ENCODE measurements around the gene MTHFSD. TPM values are rescaled to one million over a fixed set of nuclear protein-coding genes. Genes with fewer than 3 reads are reported as not detected.
A peak's percentile ranks its signal among the peaks of the same experiment; 100 is the strongest.

MTHFSD gene
- total and polyA plus RNA-seq, 9 donors = 9.9 to 15.4 (median 12.3) TPM

- H3K9me3 ChIP-seq (replicated peaks; ENCODE audit: control insufficient read depth, low read depth, low read length) = no peaks in the 10 kb centered on the region
- no peak for DNase-seq
- H3K27me3 ChIP-seq (ENCODE audit: control insufficient read depth, insufficient read depth, low read length) = peaks cover 90% of the 10 kb centered on the region
- H3K36me3 ChIP-seq (ENCODE audit: control insufficient read depth, insufficient read depth, low read length) = no peaks in the 10 kb centered on the region
- H3K4me3 ChIP-seq (ENCODE audit: low read length) = no peak overlapping the region
- H3K27ac ChIP-seq (ENCODE audit: low read length) = no peak overlapping the region
- peaks cover 26% of the 10 kb centered on the region for H3K4me1 ChIP-seq (ENCODE audit: control insufficient read depth, insufficient read depth, low read length)
- 7% methylated on average over 16 of the region's 29 CpGs for WGBS (ENCODE audit: insufficient coverage)
Measured at GRCh38 chr16:86512860-86513470, 42.1 kb downstream of the MTHFSD start.

GRCh38 chr16:86512301-86512859, 42.7 kb downstream of the MTHFSD start:
- peaks cover 26% of the 10 kb centered on the region for H3K4me1 ChIP-seq (ENCODE audit: control insufficient read depth, insufficient read depth, low read length)
- H3K27me3 ChIP-seq (ENCODE audit: control insufficient read depth, insufficient read depth, low read length) = peaks cover 90% of the 10 kb centered on the region
- no peak for DNase-seq
- 18% methylated on average over 15 of the region's 24 CpGs for WGBS (ENCODE audit: insufficient coverage)
- no peaks in the 10 kb centered on the region for H3K36me3 ChIP-seq (ENCODE audit: control insufficient read depth, insufficient read depth, low read length)
- no peak overlapping the region for H3K27ac ChIP-seq (ENCODE audit: low read length)
- H3K4me3 ChIP-seq (ENCODE audit: low read length) = no peak overlapping the region
- H3K9me3 ChIP-seq (replicated peaks; ENCODE audit: control insufficient read depth, low read depth, low read length) = no peaks in the 10 kb centered on the region

GRCh38 chr16:86511317-86512161, 43.5 kb downstream of the MTHFSD start:
- no peak for DNase-seq
- Histone ChIP-seq H3K27ac (ENCODE audit: low read length) (no peak overlapping the region), H3K27me3 (ENCODE audit: control insufficient read depth, insufficient read depth, low read length) (peaks cover 90% of the 10 kb centered on the region), H3K36me3 (ENCODE audit: control insufficient read depth, insufficient read depth, low read length) (no peaks in the 10 kb centered on the region), H3K9me3 (replicated peaks; ENCODE audit: control insufficient read depth, low read depth, low read length) (no peaks in the 10 kb centered on the region), H3K4me3 (ENCODE audit: low read length) (no peak overlapping the region), H3K4me1 (ENCODE audit: control insufficient read depth, insufficient read depth, low read length) (peaks cover 26% of the 10 kb centered on the region)
- WGBS (ENCODE audit: insufficient coverage) = 22% methylated on average over 35 of the region's 44 CpGs

- no peak within 1 kb of the TSS for H3K27ac ChIP-seq (ENCODE audit: low read length)
- H3K4me3 ChIP-seq (ENCODE audit: low read length) = peak within 1 kb of the TSS; percentile 36
- H3K36me3 ChIP-seq (ENCODE audit: control insufficient read depth, insufficient read depth, low read length) = no peaks in the 10 kb centered on the region
- H3K9me3 ChIP-seq (replicated peaks; ENCODE audit: control insufficient read depth, low read depth, low read length) = no peaks in the 10 kb centered on the region
- WGBS (ENCODE audit: insufficient coverage) = under 1% methylated on average over 83 of the region's 89 CpGs
- H3K4me1 ChIP-seq (ENCODE audit: control insufficient read depth, insufficient read depth, low read length) = peaks cover 21% of the 10 kb centered on the region
- no peak for DNase-seq
- peaks cover 90% of the 10 kb centered on the region for H3K27me3 ChIP-seq (ENCODE audit: control insufficient read depth, insufficient read depth, low read length)
Measured at GRCh38 chr16:86510465-86511261, 44.4 kb downstream of the MTHFSD start, which contains the start of gene FOXF1. Gene FOXF1, plus strand, starts transcription at chr16:86510527. Its CDS starts 43 bp downstream, at chr16:86510570.

- DNase-seq = peak; percentile 45
Measured at GRCh38 chr16:86509759-86510464, 45.1 kb downstream of the MTHFSD start.

GRCh38 chr16:86508947-86509758, 45.9 kb downstream of the MTHFSD start:
- Histone ChIP-seq H3K36me3 (ENCODE audit: control insufficient read depth, insufficient read depth, low read length) (no peaks in the 10 kb centered on the region), H3K9me3 (replicated peaks; ENCODE audit: control insufficient read depth, low read depth, low read length) (no peaks in the 10 kb centered on the region), H3K4me3 (ENCODE audit: low read length) (peak overlapping the region; percentile 36), H3K4me1 (ENCODE audit: control insufficient read depth, insufficient read depth, low read length) (peaks cover 19% of the 10 kb centered on the region), H3K27ac (ENCODE audit: low read length) (no peak overlapping the region), H3K27me3 (ENCODE audit: control insufficient read depth, insufficient read depth, low read length) (peaks cover 94% of the 10 kb centered on the region)
- peak; percentile 61 for DNase-seq
- WGBS (ENCODE audit: insufficient coverage) = under 1% methylated on average over 77 of the region's 79 CpGs

More at GRCh38 chr16:86509759-86510464, 45.1 kb downstream of the MTHFSD start:
- peaks cover 89% of the 10 kb centered on the region for H3K27me3 ChIP-seq (ENCODE audit: control insufficient read depth, insufficient read depth, low read length)
- no peaks in the 10 kb centered on the region for H3K36me3 ChIP-seq (ENCODE audit: control insufficient read depth, insufficient read depth, low read length)
- H3K27ac ChIP-seq (ENCODE audit: low read length) = no peak overlapping the region
- under 1% methylated on average over 70 of the region's 84 CpGs for WGBS (ENCODE audit: insufficient coverage)
- no peaks in the 10 kb centered on the region for H3K9me3 ChIP-seq (replicated peaks; ENCODE audit: control insufficient read depth, low read depth, low read length)
- peaks cover 19% of the 10 kb centered on the region for H3K4me1 ChIP-seq (ENCODE audit: control insufficient read depth, insufficient read depth, low read length)
- peak overlapping the region; percentile 36 for H3K4me3 ChIP-seq (ENCODE audit: low read length)

- Histone ChIP-seq H3K4me1 (ENCODE audit: control insufficient read depth, insufficient read depth, low read length) (peaks cover 19% of the 10 kb centered on the region), H3K36me3 (ENCODE audit: control insufficient read depth, insufficient read depth, low read length) (no peaks in the 10 kb centered on the region), H3K27ac (ENCODE audit: low read length) (no peak overlapping the region), H3K9me3 (replicated peaks; ENCODE audit: control insufficient read depth, low read depth, low read length) (no peaks in the 10 kb centered on the region), H3K27me3 (ENCODE audit: control insufficient read depth, insufficient read depth, low read length) (peaks cover 96% of the 10 kb centered on the region), H3K4me3 (ENCODE audit: low read length) (no peak overlapping the region)
- DNase-seq = no peak
- WGBS (ENCODE audit: insufficient coverage) = under 1% methylated on average over 67 of the region's 99 CpGs
Measured at GRCh38 chr16:86508028-86508946, 46.7 kb downstream of the MTHFSD start.

GRCh38 chr16:86507173-86508027, 47.6 kb downstream of the MTHFSD start:
- Histone ChIP-seq H3K4me1 (ENCODE audit: control insufficient read depth, insufficient read depth, low read length) (peaks cover 19% of the 10 kb centered on the region), H3K36me3 (ENCODE audit: control insufficient read depth, insufficient read depth, low read length) (no peaks in the 10 kb centered on the region), H3K9me3 (replicated peaks; ENCODE audit: control insufficient read depth, low read depth, low read length) (no peaks in the 10 kb centered on the region), H3K4me3 (ENCODE audit: low read length) (no peak overlapping the region), H3K27me3 (ENCODE audit: control insufficient read depth, insufficient read depth, low read length) (peaks cover 96% of the 10 kb centered on the region), H3K27ac (ENCODE audit: low read length) (no peak overlapping the region)
- WGBS (ENCODE audit: insufficient coverage) = under 1% methylated on average over 23 of the region's 37 CpGs
- no peak for DNase-seq

All from muscle of leg (tissue), 11 donors.